SKM-1 (cell line): Measurements from ENCODE around the gene RANBP10.
A peak's percentile ranks its signal among the peaks of the same experiment; 100 is the strongest.
"Not testable (repeated sequence)": the region's sequence is repeated elsewhere in the genome, so short reads cannot be mapped to it uniquely, and the experiment has no call there.

Experiments used
- DNase-seq: peaks from one replicate; lab custom pipeline; 2025; ENCODE audit not compliant: unreplicated experiment; lab: John Stamatoyannopoulos, UW

RANBP10 gene

GRCh38 chr16:67719048-67719777 is 87.1 kb downstream of the RANBP10 start, which contains the start of gene GFOD2:
TSS of gene GFOD2 (minus strand) at chr16:67719316. CDS start at chr16:67685715, 33,601 bp downstream.
- DNase-seq = peak; percentile 88

- DNase-seq = no peak
These were observed 87.7 kb downstream of the RANBP10 start for GRCh38 chr16:67718668-67719047.

- DNase-seq = no peak
These were observed 90.3 kb downstream of the RANBP10 start for GRCh38 chr16:67716097-67716496.

- DNase-seq = no peak
These were observed 91.8 kb downstream of the RANBP10 start for GRCh38 chr16:67714522-67714921.

- DNase-seq = peak; percentile 37
These were observed 92.6 kb downstream of the RANBP10 start for GRCh38 chr16:67713647-67714273.

GRCh38 chr16:67710607-67711006 is 95.8 kb downstream of the RANBP10 start:
- no peak for DNase-seq

GRCh38 chr16:67709050-67709449 is 97.3 kb downstream of the RANBP10 start:
- no peak for DNase-seq

- DNase-seq = no peak
These were observed 98.0 kb downstream of the RANBP10 start for GRCh38 chr16:67708368-67708771.

- DNase-seq = no peak
These were observed 98.6 kb downstream of the RANBP10 start for GRCh38 chr16:67707790-67708189.

- DNase-seq = no peak
These were observed 99.2 kb downstream of the RANBP10 start for GRCh38 chr16:67707210-67707609.

GRCh38 chr16:67704110-67704509 is 102.2 kb downstream of the RANBP10 start:
- DNase-seq = no peak

GRCh38 chr16:67703626-67704025 is 102.7 kb downstream of the RANBP10 start:
- DNase-seq = no peak

- DNase-seq = no peak
These were observed 104.2 kb downstream of the RANBP10 start for GRCh38 chr16:67702130-67702529.

GRCh38 chr16:67701420-67701819 is 104.9 kb downstream of the RANBP10 start:
- DNase-seq = no peak

- no peak for DNase-seq
These were observed 107.1 kb downstream of the RANBP10 start for GRCh38 chr16:67699265-67699664.

- DNase-seq = peak; percentile 84
These were observed 108.8 kb downstream of the RANBP10 start for GRCh38 chr16:67697422-67698185.

GRCh38 chr16:67694611-67695010 is 111.7 kb downstream of the RANBP10 start:
- no peak for DNase-seq

GRCh38 chr16:67693517-67694285 is 112.7 kb downstream of the RANBP10 start:
- not testable (repeated sequence) for DNase-seq

- DNase-seq = no peak
These were observed 120.8 kb downstream of the RANBP10 start for GRCh38 chr16:67685388-67686112.

GRCh38 chr16:67683767-67684166 is 122.6 kb downstream of the RANBP10 start:
- DNase-seq = no peak
